H7 (cell line): ENCODE data around the gene CRTAC1. TPM values are rescaled to one million over a fixed set of nuclear protein-coding genes. Genes with fewer than 3 reads are reported as not detected.

Source experiments
- DNase-seq: peaks from one replicate; pipeline ENCODE4 v3.0.0; 2012
- H3K27me3 ChIP-seq: 2 replicates; pipeline ENCODE4 v1.6.0; 2011; ENCODE audit warnings: mild to moderate bottlenecking, low read length; ENCODE audit not compliant: control insufficient read depth, insufficient read depth
- H3K36me3 ChIP-seq: replicated peaks from 2 replicates; pipeline ENCODE4 v1.5.1; 2011; ENCODE audit warnings: low read length; ENCODE audit not compliant: control insufficient read depth, insufficient read depth
- H3K4me3 ChIP-seq: 2 replicates; pipeline ENCODE4 v1.5.1; 2011; ENCODE audit warnings: low read depth, mild to moderate bottlenecking, control low read depth, low read length, moderate library complexity; ENCODE audit not compliant: insufficient read depth
- total RNA-seq: library from RNA; depleted of rRNA; stranded (reverse); fragments of >200 nt; shearing (Covaris generic); gene quantifications from 2 replicates; pipeline ENCODE4 v1.2.3, GENCODE V29; 2014

The CRTAC1 gene
- total RNA-seq, 1 experiment from 2014 or later: 0.03 TPM

DNA sequence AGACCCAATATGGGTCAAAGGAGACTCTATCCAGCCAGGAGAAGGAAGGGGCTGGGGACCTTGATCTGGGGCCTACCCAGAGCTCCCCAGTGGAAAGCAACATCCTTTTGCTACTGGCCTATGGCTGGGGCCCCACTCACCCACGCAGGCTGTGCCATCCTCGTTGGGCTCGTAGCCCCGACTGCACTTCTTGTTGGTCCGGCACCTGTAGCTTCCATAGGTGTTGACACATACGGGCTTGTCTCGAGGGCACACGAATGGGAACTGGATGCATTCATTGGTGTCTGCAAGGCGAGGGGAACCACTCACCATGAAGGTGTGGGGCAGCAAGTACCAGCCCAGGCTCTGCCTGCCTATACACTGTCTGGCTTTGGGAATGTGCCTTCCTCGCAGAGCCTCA is 150.3 kb downstream of the CRTAC1 start:
- H3K36me3 ChIP-seq: no peaks in the 10 kb centered on the region
- no peak for DNase-seq
- H3K4me3 ChIP-seq: no peak overlapping the region
- no peaks in the 10 kb centered on the region for H3K27me3 ChIP-seq

DNA sequence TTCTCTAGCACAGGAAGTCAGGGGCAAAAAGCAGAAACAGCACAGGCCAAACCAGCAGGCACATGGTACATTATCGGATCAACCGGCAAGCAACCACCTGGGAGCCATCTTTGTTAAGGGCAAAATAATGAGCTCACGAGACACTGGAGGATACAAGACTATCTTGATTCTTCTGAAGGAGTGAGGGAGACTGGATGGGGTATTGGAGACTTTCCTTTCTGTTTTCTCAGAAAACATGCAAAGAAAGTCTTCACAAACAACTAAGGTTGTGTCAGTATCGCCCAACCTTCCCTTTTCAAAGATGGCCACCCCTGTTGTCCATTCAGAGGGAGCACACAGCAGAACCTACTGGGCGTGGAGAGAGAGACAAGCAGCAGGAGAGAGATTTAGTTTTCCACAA is 151.2 kb downstream of the CRTAC1 start:
- no peaks in the 10 kb centered on the region for H3K36me3 ChIP-seq
- no peaks in the 10 kb centered on the region for H3K27me3 ChIP-seq
- H3K4me3 ChIP-seq: no peak overlapping the region
- no peak for DNase-seq

- H3K36me3 ChIP-seq: no peaks in the 10 kb centered on the region
- no peak overlapping the region for H3K4me3 ChIP-seq
- H3K27me3 ChIP-seq: no peaks in the 10 kb centered on the region
- peak; percentile 79 for DNase-seq
These were observed 154.0 kb downstream of the CRTAC1 start for GRCh38 chr10:97876402-97876801.

- Histone ChIP-seq H3K36me3 (no peaks in the 10 kb centered on the region), H3K4me3 (no peak overlapping the region), H3K27me3 (no peaks in the 10 kb centered on the region)
- no peak for DNase-seq
These were observed 155.0 kb downstream of the CRTAC1 start for GRCh38 chr10:97875391-97875790.

GRCh38 chr10:97874332-97874731 is 156.1 kb downstream of the CRTAC1 start:
- DNase-seq: no peak
- Histone ChIP-seq H3K36me3 (no peaks in the 10 kb centered on the region), H3K4me3 (no peak overlapping the region), H3K27me3 (no peaks in the 10 kb centered on the region)

DNA sequence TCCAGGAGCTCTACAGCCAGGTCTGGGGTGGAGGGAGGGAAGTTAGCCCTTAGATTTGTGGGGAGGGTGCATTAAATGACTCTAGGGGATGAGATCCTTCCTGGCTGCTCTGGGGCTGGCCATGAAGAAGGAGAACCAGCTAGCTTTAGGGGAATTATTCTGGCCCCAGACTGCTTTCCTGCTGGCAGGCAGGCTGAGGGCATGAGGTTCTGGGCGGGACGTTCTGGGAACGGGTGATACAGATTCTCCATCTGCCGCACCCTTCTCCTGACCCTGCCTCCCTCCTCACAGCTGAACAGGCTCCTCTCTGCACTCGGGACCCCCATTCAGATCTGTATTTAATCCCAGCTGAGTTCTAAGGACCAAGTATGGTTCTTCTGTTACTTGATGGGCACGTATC is 156.9 kb downstream of the CRTAC1 start:
- no peak overlapping the region for H3K4me3 ChIP-seq
- DNase-seq: no peak
- no peaks in the 10 kb centered on the region for H3K27me3 ChIP-seq
- no peaks in the 10 kb centered on the region for H3K36me3 ChIP-seq

- DNase-seq: no peak
- Histone ChIP-seq H3K4me3 (no peak overlapping the region), H3K27me3 (no peaks in the 10 kb centered on the region), H3K36me3 (no peaks in the 10 kb centered on the region)
These were observed 159.4 kb downstream of the CRTAC1 start for GRCh38 chr10:97870990-97871389.

GRCh38 chr10:97869091-97870042 is 161.1 kb downstream of the CRTAC1 start:
- Histone ChIP-seq H3K4me3 (no peak overlapping the region), H3K36me3 (no peaks in the 10 kb centered on the region), H3K27me3 (no peaks in the 10 kb centered on the region)
- peak; percentile 89 for DNase-seq

GRCh38 chr10:97868134-97868685 is 162.2 kb downstream of the CRTAC1 start:
- no peaks in the 10 kb centered on the region for H3K36me3 ChIP-seq
- DNase-seq: no peak
- no peak overlapping the region for H3K4me3 ChIP-seq
- H3K27me3 ChIP-seq: no peaks in the 10 kb centered on the region

DNA sequence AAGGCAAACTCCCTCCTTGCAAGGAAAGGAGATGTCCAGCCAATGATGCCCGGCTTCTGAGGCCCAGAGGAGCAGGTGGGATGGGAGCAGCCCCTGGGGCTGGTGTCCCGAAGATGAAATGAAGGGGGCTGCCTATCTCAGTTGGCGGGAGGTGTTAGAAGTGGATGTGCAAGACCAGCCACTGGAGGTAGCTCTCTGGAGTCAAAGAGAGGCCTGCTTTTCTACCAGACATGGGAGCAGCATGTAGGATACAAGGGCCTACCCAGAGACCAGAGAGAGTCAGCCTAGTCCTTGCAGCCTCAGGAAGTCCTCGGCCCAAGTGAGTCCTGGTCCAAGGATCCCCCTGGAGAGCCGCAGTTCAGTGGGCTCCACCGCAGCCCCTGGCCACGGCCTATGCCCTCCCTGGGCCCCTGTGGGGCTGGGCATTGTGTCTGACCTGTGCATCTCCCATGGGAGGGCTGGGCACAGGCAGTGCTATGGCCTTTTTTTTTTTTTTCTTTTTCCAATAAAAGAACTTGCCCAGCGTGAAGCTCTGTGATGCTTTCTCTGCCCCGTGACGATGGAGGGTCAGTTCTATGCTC is 163.1 kb downstream of the CRTAC1 start:
- no peak for DNase-seq
- H3K27me3 ChIP-seq: no peaks in the 10 kb centered on the region
- H3K36me3 ChIP-seq: no peaks in the 10 kb centered on the region
- H3K4me3 ChIP-seq: no peak overlapping the region

DNA sequence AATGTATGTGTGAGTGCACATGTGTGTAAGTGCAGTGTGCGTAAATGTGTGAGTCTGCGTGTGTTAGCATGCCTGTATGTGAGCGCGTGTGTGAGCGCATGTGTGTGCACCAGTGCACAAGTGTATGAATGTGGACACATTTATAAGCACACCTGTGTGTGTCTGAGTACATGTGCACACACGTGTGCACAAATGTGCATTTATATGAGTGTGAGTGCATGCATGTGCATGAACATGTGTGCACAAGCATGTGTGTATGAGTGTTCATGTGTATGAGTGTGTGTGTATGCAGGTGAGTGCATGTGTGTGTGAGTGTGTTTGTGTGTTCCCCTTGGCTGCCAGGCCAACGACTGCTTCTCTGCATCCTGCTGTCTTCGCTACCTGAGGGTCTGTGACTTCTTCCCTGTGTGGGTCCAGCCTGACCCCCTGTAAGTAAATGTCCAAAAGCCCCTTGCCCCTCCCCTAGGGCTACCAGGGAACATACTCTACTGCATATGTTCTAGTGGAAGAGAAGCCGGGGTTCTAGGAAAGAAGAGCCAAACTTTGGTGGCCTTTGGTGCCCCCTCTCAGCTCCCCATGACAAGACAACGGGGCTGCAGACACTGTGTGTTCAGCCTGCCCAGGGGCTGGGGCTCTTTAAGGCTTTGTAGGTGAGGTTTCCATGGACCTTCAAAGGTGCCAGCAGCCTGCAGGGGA is 163.7 kb downstream of the CRTAC1 start:
- no peak overlapping the region for H3K4me3 ChIP-seq
- peak; percentile 67 for DNase-seq
- no peaks in the 10 kb centered on the region for H3K36me3 ChIP-seq
- H3K27me3 ChIP-seq: no peaks in the 10 kb centered on the region

- peak; percentile 59 for DNase-seq
- H3K4me3 ChIP-seq: no peak overlapping the region
- no peaks in the 10 kb centered on the region for H3K36me3 ChIP-seq
- no peaks in the 10 kb centered on the region for H3K27me3 ChIP-seq
These were observed 164.9 kb downstream of the CRTAC1 start for GRCh38 chr10:97865488-97865887.

DNA sequence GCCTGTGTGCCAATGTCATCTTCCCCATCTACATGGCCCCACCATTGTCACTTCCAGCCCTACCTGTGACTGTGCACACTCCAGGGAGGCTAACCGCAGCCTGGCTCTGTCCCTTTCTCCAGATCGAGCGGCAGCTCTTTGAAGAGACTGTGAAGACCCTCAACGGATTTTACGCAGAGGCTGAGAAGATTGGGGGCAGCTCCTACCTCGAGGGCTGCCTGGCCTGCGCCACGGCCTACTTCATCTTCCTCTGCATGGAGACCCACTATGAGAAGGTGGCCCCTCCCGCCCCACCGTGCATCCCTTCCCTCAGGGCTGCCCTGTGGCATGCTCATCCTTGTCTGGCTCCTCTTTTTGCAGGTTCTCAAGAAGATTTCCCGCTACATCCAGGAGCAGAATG is 166.6 kb downstream of the CRTAC1 start:
- Histone ChIP-seq H3K4me3 (no peak overlapping the region), H3K27me3 (no peaks in the 10 kb centered on the region), H3K36me3 (no peaks in the 10 kb centered on the region)
- DNase-seq: no peak

GRCh38 chr10:97861924-97862323 is 168.5 kb downstream of the CRTAC1 start:
- no peaks in the 10 kb centered on the region for H3K27me3 ChIP-seq
- H3K36me3 ChIP-seq: no peaks in the 10 kb centered on the region
- H3K4me3 ChIP-seq: no peak overlapping the region
- peak; percentile 73 for DNase-seq
